GM13977 (cell line): ENCODE data around the gene TMEM253.
A peak's percentile ranks its signal among the peaks of the same experiment; 100 is the strongest.

Source experiments
- DNase-seq: peaks from one replicate; pipeline ENCODE4 v3.0.0; 2012; ENCODE audit warnings: low spot score
- in situ Hi-C: fragments of 300-500 bp; cut with MboI; formaldehyde crosslinking; loops from one replicate; pipeline ENCODE4 v1.12.0; 2022; ENCODE audit warnings: low sequenced_read_pairs, low pct_unique_long_range_greater_than_20kb, mixed read lengths, inconsistent platforms; ENCODE audit not compliant: unreplicated experiment
- TF ChIP-seq, protein P1 (sequence below): IDR thresholded peaks from 2 replicates; pipeline ENCODE4 v1.5.1; 2012; ENCODE audit warnings: mild to moderate bottlenecking, control low read depth; ENCODE audit not compliant: insufficient read depth; ENCODE audit errors: extremely low read depth, missing control alignments

Gene TMEM253

GRCh38 chr14:21109377-21110138 lies 8.7 kb downstream of the TMEM253 start:
- TF ChIP-seq, protein P1, sequence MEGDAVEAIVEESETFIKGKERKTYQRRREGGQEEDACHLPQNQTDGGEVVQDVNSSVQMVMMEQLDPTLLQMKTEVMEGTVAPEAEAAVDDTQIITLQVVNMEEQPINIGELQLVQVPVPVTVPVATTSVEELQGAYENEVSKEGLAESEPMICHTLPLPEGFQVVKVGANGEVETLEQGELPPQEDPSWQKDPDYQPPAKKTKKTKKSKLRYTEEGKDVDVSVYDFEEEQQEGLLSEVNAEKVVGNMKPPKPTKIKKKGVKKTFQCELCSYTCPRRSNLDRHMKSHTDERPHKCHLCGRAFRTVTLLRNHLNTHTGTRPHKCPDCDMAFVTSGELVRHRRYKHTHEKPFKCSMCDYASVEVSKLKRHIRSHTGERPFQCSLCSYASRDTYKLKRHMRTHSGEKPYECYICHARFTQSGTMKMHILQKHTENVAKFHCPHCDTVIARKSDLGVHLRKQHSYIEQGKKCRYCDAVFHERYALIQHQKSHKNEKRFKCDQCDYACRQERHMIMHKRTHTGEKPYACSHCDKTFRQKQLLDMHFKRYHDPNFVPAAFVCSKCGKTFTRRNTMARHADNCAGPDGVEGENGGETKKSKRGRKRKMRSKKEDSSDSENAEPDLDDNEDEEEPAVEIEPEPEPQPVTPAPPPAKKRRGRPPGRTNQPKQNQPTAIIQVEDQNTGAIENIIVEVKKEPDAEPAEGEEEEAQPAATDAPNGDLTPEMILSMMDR = no peak
- DNase-seq = peak; percentile 54

GRCh38 chr14:21112255-21112654 lies 11.4 kb downstream of the TMEM253 start:
- in situ Hi-C loops = no loop called here
- TF ChIP-seq, protein P1 = no peak
- DNase-seq = no peak

More at GRCh38 chr14:21109377-21110138, 8.7 kb downstream of the TMEM253 start:
- in situ Hi-C loops = no loop called here

DNA sequence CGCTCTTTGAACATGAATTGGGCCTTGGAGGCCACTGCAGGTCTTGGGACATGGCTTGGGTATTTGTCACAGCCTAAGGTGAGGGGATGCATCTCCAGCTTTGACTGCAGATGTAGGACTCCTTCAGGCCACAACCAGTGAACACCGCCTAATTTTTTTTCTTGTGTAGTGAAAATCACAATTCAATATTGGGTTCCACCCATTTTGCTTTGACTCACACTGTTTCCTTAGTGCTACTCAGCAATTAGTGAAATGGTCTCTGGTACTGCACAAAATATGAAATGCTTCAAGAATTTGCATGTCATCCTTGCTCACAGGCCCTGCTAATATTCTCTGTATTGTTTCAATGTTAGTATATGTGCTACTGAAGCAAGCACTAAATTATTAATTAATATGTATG lies 12.5 kb downstream of the TMEM253 start:
- DNase-seq = no peak
- in situ Hi-C loops = no loop called here
- TF ChIP-seq, protein P1 = no peak

- DNase-seq = no peak
- TF ChIP-seq, protein P1 = no peak
- in situ Hi-C loops = no loop called here
Measured at GRCh38 chr14:21118933-21119332, 18.1 kb downstream of the TMEM253 start.

DNA sequence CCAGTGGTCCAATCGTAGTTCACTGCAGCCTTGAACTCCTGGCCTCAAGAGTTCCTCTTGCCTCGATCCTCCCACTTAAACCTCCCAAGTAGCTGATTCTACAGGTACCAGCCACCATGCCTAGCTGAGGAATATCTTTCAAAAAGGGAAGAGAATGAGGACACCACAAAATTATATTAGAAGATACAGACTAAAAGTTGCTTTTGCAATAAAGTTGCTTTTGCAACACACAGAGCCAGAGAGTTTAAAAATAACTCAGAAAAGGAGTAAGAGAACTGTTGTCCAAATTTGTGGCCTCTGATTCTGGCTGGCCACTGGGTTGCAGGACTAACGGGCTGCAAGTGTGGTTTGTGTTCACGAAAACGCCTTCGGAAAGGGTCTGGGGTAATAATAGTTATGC lies 19.8 kb downstream of the TMEM253 start:
- in situ Hi-C loops = no loop called here
- TF ChIP-seq, protein P1 = no peak
- no peak for DNase-seq

DNA sequence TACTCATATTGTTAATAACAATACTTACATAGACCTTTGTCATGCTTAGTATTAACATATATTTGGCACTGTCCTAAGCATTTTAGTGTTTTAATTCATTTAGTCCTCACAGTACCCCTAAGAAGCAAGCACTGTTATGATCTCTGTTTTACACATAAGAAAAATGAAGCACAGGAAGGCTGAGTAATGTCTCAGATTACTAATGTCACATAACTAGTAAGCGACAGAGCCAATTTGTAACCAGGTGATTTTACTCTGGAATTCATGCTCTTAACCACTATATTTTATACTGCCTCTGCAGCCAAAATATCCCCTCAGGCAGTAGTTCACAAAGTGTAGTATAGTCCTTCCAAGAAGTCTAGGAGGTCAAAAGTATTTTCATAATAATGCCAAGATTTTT lies 20.3 kb downstream of the TMEM253 start:
- in situ Hi-C loops = no loop called here
- TF ChIP-seq, protein P1 = no peak
- DNase-seq = no peak

DNA sequence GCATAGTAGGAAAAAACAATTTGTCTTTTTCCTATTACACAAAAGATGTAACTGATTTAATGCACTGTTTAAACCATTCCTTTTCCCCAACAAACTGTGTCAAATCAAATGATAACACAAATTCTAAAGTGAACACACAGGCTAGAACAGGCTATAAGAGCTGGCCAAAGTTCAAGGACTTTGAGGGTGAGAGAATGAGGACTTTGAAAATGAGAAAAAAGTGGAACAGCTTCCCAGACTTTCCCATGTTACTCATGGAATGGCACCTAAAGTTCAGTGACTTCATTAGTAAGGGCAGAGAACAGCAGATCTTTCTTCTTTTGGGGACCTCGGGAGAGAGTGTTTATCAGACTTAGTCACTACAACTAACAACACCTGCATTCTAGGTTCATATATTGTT lies 22.6 kb downstream of the TMEM253 start:
- TF ChIP-seq, protein P1 = no peak
- no peak for DNase-seq
- in situ Hi-C loops = no loop called here
